HepG2 (cell line): Measurements from ENCODE around the gene UQCC2.

Source experiments
- FOXJ3 ChIP-seq: sonication (generic); formaldehyde crosslinking; IDR thresholded peaks from 2 replicates; pipeline ENCODE4 v1.4.0; 2020; ENCODE audit warnings: missing genetic modification reagents, mild to moderate bottlenecking, borderline replicate concordance
- MAF1 ChIP-seq: sonication (generic); formaldehyde crosslinking; IDR thresholded peaks from 2 replicates; pipeline ENCODE4 v1.5.0; 2020; ENCODE audit warnings: missing genetic modification reagents, borderline replicate concordance
- MED13 ChIP-seq: sonication (generic); formaldehyde crosslinking; IDR thresholded peaks from 2 replicates; pipeline ENCODE4 v1.5.0; 2020; ENCODE audit warnings: missing genetic modification reagents
- MTA3 ChIP-seq: sonication (generic); formaldehyde crosslinking; IDR thresholded peaks from 2 replicates; pipeline ENCODE4 v1.4.0; 2020; ENCODE audit warnings: missing genetic modification reagents
- NFYB ChIP-seq: sonication (generic); formaldehyde crosslinking; IDR thresholded peaks from 2 replicates; pipeline ENCODE4 v1.4.0; 2020; ENCODE audit warnings: missing genetic modification reagents
- SIN3A ChIP-seq: IDR thresholded peaks from 2 replicates; pipeline ENCODE4 v1.6.1; 2011; ENCODE audit warnings: low read depth, mild to moderate bottlenecking, control low read depth, low read length, borderline replicate concordance
- SMAD1 ChIP-seq: sonication (generic); formaldehyde crosslinking; IDR thresholded peaks from 2 replicates; pipeline ENCODE4 v1.4.0; 2020; ENCODE audit warnings: missing genetic modification reagents, low read depth, mild to moderate bottlenecking, borderline replicate concordance
- TCF7 ChIP-seq: sonication (generic); IDR thresholded peaks from 2 replicates; pipeline ENCODE4 v1.6.1; 2016; ENCODE audit warnings: antibody characterized with exemption, low read depth
- ZFP1 ChIP-seq: IDR thresholded peaks from 2 replicates; pipeline ENCODE4 v1.6.1; 2016
- TF ChIP-seq, protein P1 (sequence below): sonication (generic); formaldehyde crosslinking; IDR thresholded peaks from 2 replicates; pipeline ENCODE4 v1.9.0; 2022; ENCODE audit warnings: missing genetic modification reagents, mild to moderate bottlenecking, borderline replicate concordance

- TF ChIP-seq TCF7 (no peak), MAF1 (CRISPR knock-in tag) (no peak), SIN3A (no peak), NFYB (CRISPR knock-in tag) (no peak), MTA3 (CRISPR knock-in tag) (no peak), ZFP1 (CRISPR knock-in tag) (no peak), MED13 (CRISPR knock-in tag) (no peak), SMAD1 (CRISPR knock-in tag) (no peak), FOXJ3 (CRISPR knock-in tag) (no peak)
- TF ChIP-seq, protein P1, sequence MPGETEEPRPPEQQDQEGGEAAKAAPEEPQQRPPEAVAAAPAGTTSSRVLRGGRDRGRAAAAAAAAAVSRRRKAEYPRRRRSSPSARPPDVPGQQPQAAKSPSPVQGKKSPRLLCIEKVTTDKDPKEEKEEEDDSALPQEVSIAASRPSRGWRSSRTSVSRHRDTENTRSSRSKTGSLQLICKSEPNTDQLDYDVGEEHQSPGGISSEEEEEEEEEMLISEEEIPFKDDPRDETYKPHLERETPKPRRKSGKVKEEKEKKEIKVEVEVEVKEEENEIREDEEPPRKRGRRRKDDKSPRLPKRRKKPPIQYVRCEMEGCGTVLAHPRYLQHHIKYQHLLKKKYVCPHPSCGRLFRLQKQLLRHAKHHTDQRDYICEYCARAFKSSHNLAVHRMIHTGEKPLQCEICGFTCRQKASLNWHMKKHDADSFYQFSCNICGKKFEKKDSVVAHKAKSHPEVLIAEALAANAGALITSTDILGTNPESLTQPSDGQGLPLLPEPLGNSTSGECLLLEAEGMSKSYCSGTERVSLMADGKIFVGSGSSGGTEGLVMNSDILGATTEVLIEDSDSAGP (CRISPR knock-in tag), result no peak
Observed at GRCh38 chr6:33749401-33749800, 37.9 kb upstream of the UQCC2 start.
